Neutrophil (primary cell): ENCODE results near the gene CAMTA1.

Experiments used
- H3K27ac ChIP-seq: fragments of 200-600 bp; sonication (generic); 2 replicates; pipeline ENCODE4 v1.5.1; 2016; ENCODE audit warnings: mild to moderate bottlenecking, moderate library complexity
- H3K27me3 ChIP-seq: fragments of 200-600 bp; sonication (generic); 2 replicates; pipeline ENCODE4 v1.6.0; 2016; ENCODE audit warnings: mild to moderate bottlenecking
- H3K36me3 ChIP-seq: fragments of 200-600 bp; sonication (generic); 2 replicates; pipeline ENCODE4 v1.5.1; 2017
- H3K4me1 ChIP-seq, 2 experiments: fragments of 200-600 bp in 1 of 2; sonication (generic) in 1 of 2; 1 replicate in 1 of 2; 2 replicates in 1 of 2; pipeline versions ENCODE4 v1.5.1 to v1.6.1; 2013 to 2016; ENCODE audit warnings: low read depth in 1 of 2, low read length in 1 of 2, mild to moderate bottlenecking in 1 of 2, moderate library complexity in 1 of 2; ENCODE audit not compliant: control insufficient read depth in 1 of 2, insufficient read depth in 1 of 2
- H3K4me3 ChIP-seq, 2 experiments: fragments of 200-600 bp in 1 of 2; sonication (generic) in 1 of 2; 1 replicate in 1 of 2; 2 replicates in 1 of 2; pipeline ENCODE4 v1.5.1; 2013 to 2016; ENCODE audit warnings: low read depth in 1 of 2, low read length in 1 of 2, mild to moderate bottlenecking in 1 of 2, moderate library complexity in 1 of 2
- H3K9me3 ChIP-seq: fragments of 200-600 bp; sonication (generic); 2 replicates; pipeline ENCODE4 v1.5.1; 2016
- TF ChIP-seq, protein P1 (sequence below): fragments of 200-600 bp; sonication (generic); IDR thresholded peaks from 2 replicates; pipeline ENCODE4 v1.5.1; 2016; ENCODE audit warnings: antibody characterized with exemption

The CAMTA1 gene

DNA sequence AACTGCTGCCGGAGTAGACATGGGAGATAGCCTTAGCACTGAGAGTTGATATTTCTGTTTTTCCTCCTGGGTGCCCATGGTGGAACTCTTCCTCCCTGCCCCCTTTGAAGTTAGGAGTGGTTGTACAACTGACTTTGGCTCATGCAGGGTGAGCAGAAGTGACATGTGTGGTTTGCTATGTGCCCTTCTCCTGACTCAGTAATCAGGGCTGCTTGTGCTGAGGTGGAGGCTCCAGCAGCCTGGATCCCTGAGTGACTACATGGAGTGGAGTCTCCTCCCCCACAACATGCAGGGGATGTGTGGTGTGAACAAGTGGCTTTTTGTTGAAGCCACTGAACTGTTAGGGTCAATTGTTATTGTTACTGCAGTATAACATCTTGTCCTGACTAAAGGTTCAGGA, 261.6 kb downstream of the CAMTA1 start:
- Histone ChIP-seq H3K27me3 (peaks cover 16% of the 10 kb centered on the region), H3K27ac (no peak overlapping the region), H3K4me3 (no peak overlapping the region), H3K9me3 (no peaks in the 10 kb centered on the region), H3K4me1 (no peaks in the 10 kb centered on the region), H3K36me3 (no peaks in the 10 kb centered on the region)
- TF ChIP-seq, protein P1, sequence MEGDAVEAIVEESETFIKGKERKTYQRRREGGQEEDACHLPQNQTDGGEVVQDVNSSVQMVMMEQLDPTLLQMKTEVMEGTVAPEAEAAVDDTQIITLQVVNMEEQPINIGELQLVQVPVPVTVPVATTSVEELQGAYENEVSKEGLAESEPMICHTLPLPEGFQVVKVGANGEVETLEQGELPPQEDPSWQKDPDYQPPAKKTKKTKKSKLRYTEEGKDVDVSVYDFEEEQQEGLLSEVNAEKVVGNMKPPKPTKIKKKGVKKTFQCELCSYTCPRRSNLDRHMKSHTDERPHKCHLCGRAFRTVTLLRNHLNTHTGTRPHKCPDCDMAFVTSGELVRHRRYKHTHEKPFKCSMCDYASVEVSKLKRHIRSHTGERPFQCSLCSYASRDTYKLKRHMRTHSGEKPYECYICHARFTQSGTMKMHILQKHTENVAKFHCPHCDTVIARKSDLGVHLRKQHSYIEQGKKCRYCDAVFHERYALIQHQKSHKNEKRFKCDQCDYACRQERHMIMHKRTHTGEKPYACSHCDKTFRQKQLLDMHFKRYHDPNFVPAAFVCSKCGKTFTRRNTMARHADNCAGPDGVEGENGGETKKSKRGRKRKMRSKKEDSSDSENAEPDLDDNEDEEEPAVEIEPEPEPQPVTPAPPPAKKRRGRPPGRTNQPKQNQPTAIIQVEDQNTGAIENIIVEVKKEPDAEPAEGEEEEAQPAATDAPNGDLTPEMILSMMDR, result no peak

DNA sequence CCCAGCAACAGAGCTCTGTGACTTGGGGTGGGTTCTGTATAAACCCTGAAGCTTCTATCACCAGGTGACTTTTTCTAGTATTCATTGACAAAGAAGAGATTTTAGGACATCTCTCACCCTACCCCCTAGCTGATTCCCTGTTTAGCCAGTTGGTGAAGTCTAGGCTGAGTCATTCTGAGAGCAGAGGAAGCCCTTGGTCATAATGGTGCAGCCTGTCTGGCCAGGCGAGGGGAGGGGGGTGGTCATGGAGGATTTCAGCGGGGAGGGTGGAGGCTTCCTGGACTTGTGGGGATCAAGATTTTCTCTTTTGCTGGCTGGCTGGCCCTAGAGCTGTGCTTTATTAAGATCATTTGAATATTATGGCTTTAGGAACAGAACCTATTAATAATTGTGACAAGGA, 262.6 kb downstream of the CAMTA1 start:
- Histone ChIP-seq H3K36me3 (no peaks in the 10 kb centered on the region), H3K4me3 (no peak overlapping the region), H3K27ac (no peak overlapping the region), H3K4me1 (no peaks in the 10 kb centered on the region), H3K9me3 (no peaks in the 10 kb centered on the region), H3K27me3 (peaks cover 16% of the 10 kb centered on the region)
- TF ChIP-seq, protein P1, result no peak

DNA sequence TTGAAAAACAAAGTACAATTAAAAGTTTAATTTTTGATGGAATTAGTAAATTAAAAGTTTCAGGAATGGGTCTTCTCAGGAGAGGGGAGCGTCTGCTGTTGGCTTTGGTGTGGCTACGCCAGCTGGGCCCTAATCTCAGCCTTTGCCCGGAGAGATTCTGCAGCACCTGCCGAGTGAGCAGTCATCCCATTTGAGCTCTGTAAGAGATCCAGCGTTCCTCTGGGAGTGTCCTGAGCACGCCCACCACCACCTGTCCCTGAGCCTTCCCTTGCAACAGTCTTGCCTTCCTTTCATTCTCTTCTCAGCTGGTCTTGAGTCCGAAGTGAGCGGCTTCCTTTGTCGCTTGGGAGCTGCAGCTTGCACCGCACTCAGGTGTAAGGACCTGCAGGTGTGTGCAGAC, 263.1 kb downstream of the CAMTA1 start:
- no peaks in the 10 kb centered on the region for H3K9me3 ChIP-seq
- no peak overlapping the region for H3K4me3 ChIP-seq

DNA sequence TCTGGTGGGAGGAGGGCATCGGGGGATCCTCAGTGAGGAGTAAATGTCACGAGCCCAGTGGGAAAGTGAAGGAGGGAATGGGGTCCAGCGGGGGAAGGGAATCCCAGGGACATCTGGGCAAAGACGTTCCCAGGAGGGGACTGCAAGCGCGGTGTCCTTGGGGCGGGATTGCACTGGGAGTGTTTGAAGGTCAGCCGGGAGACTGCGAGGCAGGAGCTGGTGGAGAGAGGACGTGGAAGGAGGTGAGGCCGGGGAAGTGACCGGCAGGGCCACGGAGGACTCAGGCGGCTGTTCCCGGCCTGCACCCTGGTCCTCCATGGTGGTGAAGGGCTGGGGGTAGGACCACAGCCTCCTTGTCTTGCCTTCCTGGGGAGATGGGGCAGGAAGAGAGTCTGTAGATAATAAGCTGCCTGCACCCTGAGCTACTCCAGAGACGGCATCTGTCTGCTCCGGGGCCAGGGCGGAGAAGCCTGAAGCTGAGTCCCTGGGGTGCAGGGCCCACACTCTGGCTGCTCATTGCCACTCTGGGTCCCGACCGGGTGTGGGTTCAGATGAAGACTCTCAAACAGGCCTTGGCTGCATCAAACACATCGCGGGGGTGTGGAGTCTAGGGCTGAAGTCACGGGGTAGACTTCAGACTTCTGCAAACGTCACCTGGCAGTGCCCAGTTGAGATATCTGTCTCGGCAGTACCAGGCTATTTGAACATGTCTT, 264.8 kb downstream of the CAMTA1 start:
- Histone ChIP-seq H3K36me3 (no peaks in the 10 kb centered on the region), H3K4me1 (no peaks in the 10 kb centered on the region), H3K27me3 (peaks cover 16% of the 10 kb centered on the region), H3K9me3 (no peaks in the 10 kb centered on the region), H3K4me3 (no peak overlapping the region), H3K27ac (no peak overlapping the region)
- TF ChIP-seq, protein P1, result no peak

More for the DNA sequence above, 263.1 kb downstream of the CAMTA1 start:
- Histone ChIP-seq H3K27ac (no peak overlapping the region), H3K4me1 (no peaks in the 10 kb centered on the region), H3K27me3 (peaks cover 16% of the 10 kb centered on the region), H3K36me3 (no peaks in the 10 kb centered on the region)
- TF ChIP-seq, protein P1, result no peak

DNA sequence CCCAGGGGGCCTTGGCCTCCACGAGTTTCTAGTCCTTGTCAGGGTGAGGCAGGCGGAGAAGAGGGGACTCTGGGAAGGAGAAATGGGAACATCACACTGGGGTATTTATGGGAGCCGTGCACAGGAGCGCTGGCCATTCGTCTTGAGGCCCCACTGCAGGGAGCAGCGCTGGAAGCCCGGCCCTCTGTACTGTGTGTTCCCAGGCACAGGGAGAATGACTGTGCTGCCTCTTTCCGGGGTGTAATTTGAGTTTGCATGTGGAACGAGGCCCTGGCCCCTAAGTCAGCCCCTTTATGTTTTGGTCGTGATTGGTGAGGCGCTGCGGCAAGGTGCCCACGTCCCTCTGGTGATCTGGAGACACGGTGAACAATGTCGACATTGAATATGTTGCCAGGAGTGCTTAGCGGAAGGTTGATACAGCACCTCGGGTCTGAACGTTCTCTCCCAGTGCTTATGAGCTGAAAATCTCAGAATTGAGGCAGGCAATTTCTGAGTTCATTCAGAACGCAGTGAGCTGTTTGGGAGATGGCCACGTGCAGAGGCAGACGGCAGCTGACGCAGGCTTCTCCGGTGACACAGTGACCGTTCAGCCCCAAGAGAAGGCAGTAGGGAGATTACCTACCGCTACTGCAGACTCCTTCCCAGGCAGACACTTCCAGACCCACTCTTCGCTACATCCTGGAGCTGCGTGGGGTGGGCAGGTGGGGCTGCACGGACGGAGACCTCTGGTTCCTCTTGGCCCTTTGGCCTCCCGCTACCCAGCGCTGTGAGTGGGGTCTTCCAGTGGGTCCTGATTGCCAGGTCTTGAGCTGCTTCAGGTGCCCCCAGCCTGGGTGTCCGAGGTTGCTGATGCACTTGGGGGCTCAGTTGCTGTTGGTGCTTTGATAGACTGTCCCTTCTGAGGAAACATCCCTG, 265.8 kb downstream of the CAMTA1 start:
- Histone ChIP-seq H3K4me1 (no peaks in the 10 kb centered on the region), H3K4me3 (no peak overlapping the region), H3K9me3 (no peaks in the 10 kb centered on the region), H3K27me3 (peaks cover 7% of the 10 kb centered on the region), H3K27ac (no peak overlapping the region), H3K36me3 (no peaks in the 10 kb centered on the region)
- TF ChIP-seq, protein P1, result no peak
